Activated CD8-positive, alpha-beta T cell treated with anti-CD3 and anti-CD28 coated beads for 36 hours (primary cell): Measurements from ENCODE around the gene SOCS1. TPM values are rescaled to one million over a fixed set of nuclear protein-coding genes. Genes with fewer than 3 reads are reported as not detected.

Experiments
- ATAC-seq: fragments of 200-7000 bp; cut with Tn5 transposase; one replicate; pipeline ENCODE4 v1.10.0; 2021; ENCODE audit warnings: mild to moderate bottlenecking, moderate library complexity
- CTCF ChIA-PET: fragments of 350-600 bp; sonication (Branson Sonifier 250); formaldehyde crosslinking; loops from one replicate; lab custom pipeline; 2021; ENCODE audit warnings: antibody characterized with exemption; lab: Charles Lee
- POLR2A ChIA-PET: fragments of 350-600 bp; sonication (Branson Sonifier 250); formaldehyde crosslinking; loops from one replicate; lab custom pipeline; 2021; ENCODE audit warnings: antibody characterized with exemption; lab: Charles Lee
- DNase-seq: peaks from one replicate; pipeline ENCODE4 v3.0.0-alpha.2; 2020
- H3K27ac Mint-ChIP-seq: one replicate; pipeline ENCODE4 v1.8.0; 2021; ENCODE audit warnings: mild to moderate bottlenecking, mixed read lengths
- H3K27me3 Mint-ChIP-seq: one replicate; pipeline ENCODE4 v1.8.0; 2021; ENCODE audit warnings: mixed read lengths
- H3K36me3 Mint-ChIP-seq: one replicate; pipeline ENCODE4 v1.8.0; 2021; ENCODE audit warnings: low read depth, mixed read lengths
- H3K4me1 Mint-ChIP-seq: one replicate; pipeline ENCODE4 v1.8.0; 2021; ENCODE audit warnings: low read depth, mixed read lengths
- H3K4me3 Mint-ChIP-seq: one replicate; pipeline ENCODE4 v1.8.0; 2021; ENCODE audit warnings: mild to moderate bottlenecking, moderate library complexity, mixed read lengths
- H3K9me3 Mint-ChIP-seq: one replicate; pipeline ENCODE4 v1.8.0; 2021; ENCODE audit warnings: mixed read lengths
- intact Hi-C: fragments of 100-400 bp; cut with micrococcal nuclease; formaldehyde crosslinking; loops from one replicate; pipeline ENCODE4 v1.10.0; 2022
- total RNA-seq, 2 experiments: library from RNA; stranded (reverse); gene quantifications; one replicate each; pipeline ENCODE4 v1.2.3, GENCODE V29; 2021
- TF ChIP-seq, protein P1 (sequence below): fragments of 200-600 bp; IDR thresholded peaks from one replicate; pipeline ENCODE4 v1.8.0; 2022; ENCODE audit warnings: antibody characterized with exemption, mild to moderate bottlenecking

SOCS1 gene, protein sequence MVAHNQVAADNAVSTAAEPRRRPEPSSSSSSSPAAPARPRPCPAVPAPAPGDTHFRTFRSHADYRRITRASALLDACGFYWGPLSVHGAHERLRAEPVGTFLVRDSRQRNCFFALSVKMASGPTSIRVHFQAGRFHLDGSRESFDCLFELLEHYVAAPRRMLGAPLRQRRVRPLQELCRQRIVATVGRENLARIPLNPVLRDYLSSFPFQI
- total RNA-seq, result 10 to 100 TPM; 75.7 to 75.8 TPM

DNA sequence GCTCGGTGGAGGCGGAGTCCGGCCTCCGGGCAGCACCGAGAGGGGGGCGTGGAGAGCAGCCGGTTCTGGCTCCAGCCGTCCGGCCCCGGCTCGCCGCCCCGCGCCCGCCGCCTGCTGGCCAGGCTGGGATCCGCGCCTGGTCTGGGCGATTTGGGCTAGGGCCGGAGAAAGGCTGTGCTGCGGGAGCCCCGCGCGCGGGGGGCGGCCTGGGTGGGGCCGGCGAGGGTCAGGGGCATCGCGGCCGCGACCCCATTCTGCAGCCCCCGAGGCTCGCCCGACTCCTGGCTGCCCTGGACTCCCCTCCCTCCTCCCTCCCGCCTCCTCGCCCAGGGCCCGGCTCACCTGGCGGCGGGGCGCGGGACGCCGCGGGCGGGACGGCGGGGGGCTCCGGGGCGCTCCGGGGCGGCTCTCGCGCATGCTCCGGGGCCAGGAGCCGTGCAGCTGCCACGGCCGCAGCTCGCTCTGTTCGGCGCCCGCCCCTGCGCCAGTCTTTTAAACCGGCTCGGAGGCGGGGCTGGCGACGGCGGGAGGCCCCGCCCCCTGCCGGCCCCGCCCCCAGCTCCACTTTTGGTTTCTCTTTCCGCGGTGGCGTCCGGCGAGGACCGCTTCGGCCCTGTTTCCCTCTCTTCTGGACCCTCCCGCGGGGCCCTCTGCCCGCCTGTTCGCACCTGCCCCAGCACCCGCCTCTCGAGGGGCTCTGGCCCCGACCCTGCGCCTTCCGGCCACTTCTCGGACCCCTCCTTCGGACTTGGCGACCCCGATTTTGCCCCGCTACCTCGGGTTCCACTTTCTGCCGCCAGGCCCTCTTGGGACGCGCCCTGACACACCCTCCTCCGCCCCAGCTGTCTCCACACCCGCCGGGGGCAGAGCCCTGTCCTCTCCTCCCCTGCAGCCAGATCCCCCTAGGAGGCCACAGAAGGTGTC, at the start of gene SOCS1:
TSS of gene SOCS1 (minus strand) at position 468 of the 924 bp plus-strand sequence. CDS start 726 bp downstream, outside the sequence.
- ATAC-seq, result peak; percentile 65
- Mint-ChIP-seq H3K27me3 (no peaks in the 10 kb centered on the region), H3K36me3 (peaks cover 40% of the 10 kb centered on the region), H3K4me3 (peak within 1 kb of the TSS; percentile 97), H3K9me3 (no peaks in the 10 kb centered on the region), H3K27ac (peak within 1 kb of the TSS; percentile 94), H3K4me1 (peaks cover 41% of the 10 kb centered on the region)
- intact Hi-C loops, result loop anchor here (2.0 kb wide), 2 partner anchors 99 to 283 kb away; no protein-coding TSS in a partner anchor
- POLR2A ChIA-PET, result interaction anchor here (0.6 to 9.2 kb wide), 55 partner anchors 8 to 306 kb away, joined by 3 to 147 read pairs (median 6); partner anchors contain the start of genes RMI2 and TNP2
- TF ChIP-seq, protein P1, sequence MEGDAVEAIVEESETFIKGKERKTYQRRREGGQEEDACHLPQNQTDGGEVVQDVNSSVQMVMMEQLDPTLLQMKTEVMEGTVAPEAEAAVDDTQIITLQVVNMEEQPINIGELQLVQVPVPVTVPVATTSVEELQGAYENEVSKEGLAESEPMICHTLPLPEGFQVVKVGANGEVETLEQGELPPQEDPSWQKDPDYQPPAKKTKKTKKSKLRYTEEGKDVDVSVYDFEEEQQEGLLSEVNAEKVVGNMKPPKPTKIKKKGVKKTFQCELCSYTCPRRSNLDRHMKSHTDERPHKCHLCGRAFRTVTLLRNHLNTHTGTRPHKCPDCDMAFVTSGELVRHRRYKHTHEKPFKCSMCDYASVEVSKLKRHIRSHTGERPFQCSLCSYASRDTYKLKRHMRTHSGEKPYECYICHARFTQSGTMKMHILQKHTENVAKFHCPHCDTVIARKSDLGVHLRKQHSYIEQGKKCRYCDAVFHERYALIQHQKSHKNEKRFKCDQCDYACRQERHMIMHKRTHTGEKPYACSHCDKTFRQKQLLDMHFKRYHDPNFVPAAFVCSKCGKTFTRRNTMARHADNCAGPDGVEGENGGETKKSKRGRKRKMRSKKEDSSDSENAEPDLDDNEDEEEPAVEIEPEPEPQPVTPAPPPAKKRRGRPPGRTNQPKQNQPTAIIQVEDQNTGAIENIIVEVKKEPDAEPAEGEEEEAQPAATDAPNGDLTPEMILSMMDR, result peak; percentile 84
- DNase-seq, result peak; percentile 87
- CTCF ChIA-PET, result interaction anchor here (0.6 to 9.0 kb wide), 37 partner anchors 12 to 311 kb away, joined by 3 to 88 read pairs (median 5); partner anchors contain the start of gene CLEC16A

DNA sequence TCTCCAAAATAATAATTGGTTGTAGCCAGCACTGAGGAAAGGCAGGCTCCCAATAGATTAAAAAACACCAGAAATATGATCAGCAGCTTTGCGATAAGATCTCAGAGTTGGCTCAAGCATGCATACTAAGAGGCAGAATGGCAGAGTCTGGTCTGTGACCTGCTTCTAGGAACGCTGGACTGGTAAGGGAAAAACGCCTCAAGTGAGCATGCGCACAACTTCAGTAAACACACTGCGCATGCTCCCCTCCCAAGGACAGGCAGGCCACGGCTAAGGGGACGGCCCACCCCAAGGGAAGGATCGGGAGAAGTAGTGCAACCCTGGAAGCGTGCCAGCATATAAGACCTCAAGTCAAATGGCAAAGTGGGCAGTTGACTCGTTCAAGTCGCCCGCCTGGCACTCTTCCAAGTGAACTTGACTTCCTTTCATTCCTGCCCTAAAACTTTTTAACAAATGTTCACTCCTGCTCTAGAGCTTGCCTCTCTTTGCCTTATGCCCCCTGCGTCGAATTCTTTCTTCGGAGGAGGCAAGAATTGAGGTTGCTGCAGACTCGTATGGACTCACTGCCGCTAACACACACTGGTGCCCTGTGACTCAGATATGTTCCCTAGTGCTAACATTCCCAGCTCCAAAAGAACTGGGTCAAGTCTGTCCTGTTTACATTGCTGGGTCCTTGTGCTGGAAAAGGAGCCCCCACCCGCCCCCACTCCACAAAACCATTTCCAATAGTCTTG, 47.6 kb upstream of the SOCS1 start:
- H3K27ac Mint-ChIP-seq, result no peak overlapping the region
- ChIA-PET POLR2A (interaction anchor here (1.1 to 1.2 kb wide), 2 partner anchors 37 to 64 kb away, joined by 3 to 4 read pairs; no protein-coding TSS in a partner anchor), CTCF (no interaction called here)
- no peak for ATAC-seq
- TF ChIP-seq, protein P1, result no peak
- H3K4me1 Mint-ChIP-seq, result peaks cover 7% of the 10 kb centered on the region
- no peak for DNase-seq
- no peaks in the 10 kb centered on the region for H3K36me3 Mint-ChIP-seq
- intact Hi-C loops, result no loop called here
- no peak overlapping the region for H3K4me3 Mint-ChIP-seq
- no peaks in the 10 kb centered on the region for H3K9me3 Mint-ChIP-seq
- no peaks in the 10 kb centered on the region for H3K27me3 Mint-ChIP-seq

DNA sequence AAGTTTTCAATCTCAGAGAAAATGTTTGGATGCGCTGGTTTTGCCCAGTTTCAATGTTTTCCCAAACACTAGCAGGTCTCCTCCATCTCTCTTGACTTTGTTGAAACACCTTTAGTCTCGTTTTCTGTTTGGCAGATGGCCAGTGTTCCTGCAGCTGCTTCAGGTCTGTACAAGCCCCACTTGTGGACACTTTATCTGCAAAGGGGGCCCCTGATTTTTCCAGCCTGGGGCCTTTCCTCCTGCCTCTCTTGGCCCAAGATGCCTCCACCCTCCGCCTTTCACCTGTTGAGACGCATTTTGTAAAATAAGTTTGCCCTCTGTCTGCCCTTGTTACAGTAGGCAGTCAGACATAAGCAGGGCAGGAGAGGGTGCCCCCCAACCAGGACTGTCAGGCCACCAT, 47.0 kb upstream of the SOCS1 start:
- CTCF ChIA-PET, result no interaction called here

DNA sequence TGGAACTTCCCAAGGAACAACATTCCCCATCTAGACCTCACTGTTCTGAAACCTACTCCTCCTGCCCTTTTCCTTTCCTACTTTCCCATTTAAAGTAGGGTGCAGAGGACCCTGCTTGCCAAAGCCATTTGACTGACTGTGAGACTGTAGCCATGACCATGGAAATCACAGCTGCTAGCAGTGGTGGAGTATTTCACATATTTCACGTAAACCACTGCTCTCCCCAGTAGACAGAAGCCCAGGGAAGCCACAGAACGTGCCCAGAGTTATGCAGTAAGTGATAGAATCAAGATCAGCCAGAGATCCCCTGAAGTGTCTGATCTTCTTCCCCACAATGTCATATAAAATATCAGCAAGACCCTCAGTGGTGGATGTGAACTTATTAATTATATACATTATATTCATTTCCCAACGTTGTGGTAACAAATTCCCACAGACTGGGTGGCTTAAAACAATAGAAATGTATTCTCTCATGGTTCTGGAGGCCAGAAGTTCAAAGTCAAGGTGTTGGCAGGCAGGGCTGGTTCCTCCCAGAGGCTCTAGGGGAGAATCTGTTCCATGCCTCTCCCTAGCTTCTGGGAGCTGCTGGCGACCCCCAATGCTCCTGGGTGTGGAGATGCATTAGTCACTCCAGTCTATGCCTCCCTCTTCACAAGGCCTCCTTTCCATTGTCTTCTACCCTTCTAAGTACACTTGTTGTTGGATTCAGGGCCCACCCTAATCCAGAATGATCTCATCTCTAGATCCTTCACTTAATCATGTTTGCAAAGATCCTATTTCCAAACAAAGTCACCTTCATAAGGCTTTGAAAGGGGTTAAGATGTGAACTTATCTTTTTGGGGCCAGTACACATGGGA, 45.9 kb upstream of the SOCS1 start:
- POLR2A ChIA-PET, result interaction anchor here (1.1 to 1.2 kb wide), 2 partner anchors 38 to 66 kb away, joined by 3 to 4 read pairs; no protein-coding TSS in a partner anchor
- intact Hi-C loops, result no loop called here

More for the DNA sequence above, 47.0 kb upstream of the SOCS1 start:
- no peaks in the 10 kb centered on the region for H3K27me3 Mint-ChIP-seq
- H3K36me3 Mint-ChIP-seq, result no peaks in the 10 kb centered on the region
- H3K9me3 Mint-ChIP-seq, result no peaks in the 10 kb centered on the region
- H3K4me1 Mint-ChIP-seq, result peaks cover 10% of the 10 kb centered on the region
- no peak overlapping the region for H3K4me3 Mint-ChIP-seq
- ATAC-seq (no peak), DNase-seq (no peak)
- intact Hi-C loops, result no loop called here
- POLR2A ChIA-PET, result interaction anchor here (1.1 to 1.2 kb wide), 2 partner anchors 37 to 65 kb away, joined by 3 to 4 read pairs; no protein-coding TSS in a partner anchor
- TF ChIP-seq, protein P1, result no peak
- H3K27ac Mint-ChIP-seq, result no peak overlapping the region

More for the DNA sequence above, 45.9 kb upstream of the SOCS1 start:
- TF ChIP-seq, protein P1, result no peak
- Mint-ChIP-seq H3K4me3 (no peak overlapping the region), H3K36me3 (no peaks in the 10 kb centered on the region), H3K9me3 (no peaks in the 10 kb centered on the region), H3K27ac (no peak overlapping the region), H3K27me3 (no peaks in the 10 kb centered on the region), H3K4me1 (peaks cover 21% of the 10 kb centered on the region)
- CTCF ChIA-PET, result no interaction called here
- ATAC-seq, result no peak
- no peak for DNase-seq
